Mucosa of descending colon (tissue), 3 donors: Measurements from ENCODE around the gene MIOS. TPM values are rescaled to one million over a fixed set of nuclear protein-coding genes. Genes with fewer than 3 reads are reported as not detected.

Source experiments
- ATAC-seq: fragments of 200-7000 bp; cut with Tn5 transposase; one replicate; pipeline ENCODE4 v1.9.1; 2020; ENCODE audit warnings: mild to moderate bottlenecking, moderate library complexity
- DNase-seq, 3 donors: peaks; one replicate each; pipeline ENCODE4 v3.0.0-alpha.2; 2020
- H3K36me3 ChIP-seq: fragments of 200-600 bp; one replicate; pipeline ENCODE4 v1.8.0; 2021; ENCODE audit warnings: low read depth, mild to moderate bottlenecking
- H3K4me1 ChIP-seq: fragments of 200-600 bp; one replicate; pipeline ENCODE4 v1.8.0; 2021; ENCODE audit warnings: low read depth, mild to moderate bottlenecking
- H3K4me3 ChIP-seq: fragments of 200-600 bp; one replicate; pipeline ENCODE4 v1.8.0; 2021; ENCODE audit warnings: mild to moderate bottlenecking
- H3K9me3 ChIP-seq: fragments of 200-600 bp; one replicate; pipeline ENCODE4 v1.8.0; 2021; ENCODE audit warnings: mild to moderate bottlenecking
- CTCF ChIP-seq: fragments of 200-600 bp; IDR thresholded peaks from one replicate; pipeline ENCODE4 v1.8.0; 2022; ENCODE audit warnings: antibody characterized with exemption, mild to moderate bottlenecking
- intact Hi-C, 2 donors: fragments of 100-400 bp; cut with DNase I in 1 of 2; cut with micrococcal nuclease in 1 of 2; formaldehyde crosslinking; loops; one replicate each; pipeline versions ENCODE4 v1.11.0 to v1.11.1; 2022; cut with DNase I, micrococcal nuclease
- total RNA-seq, 3 donors: library from RNA; stranded (reverse); fragmentation: NEBNext Ultra II Directional in 2 of 3; extraction: Animal tissue kit (Norgen Biotek cat#: 25700) in 2 of 3; gene quantifications; one replicate each; pipeline versions ENCODE4 v1.2.1 to v1.2.4, GENCODE V29; 2021 to 2023
- donor health status: DM: no; HTN: no; CAD: no; lungs with moderate emphysema.
- donor health status: DM: no; HTN: no; CAD: no.
- donor health status: DM: no; HTN: yes; CAD: no.

MIOS gene
- total RNA-seq, 3 donors from 2014 or later: 21.2 to 26.8 (median 25.5) TPM

- ATAC-seq: no peak
- intact Hi-C loops: no loop called here
- Histone ChIP-seq H3K9me3 (no peaks in the 10 kb centered on the region), H3K36me3 (no peaks in the 10 kb centered on the region), H3K4me3 (no peak overlapping the region), H3K4me1 (no peaks in the 10 kb centered on the region)
- no peak for DNase-seq
- TF ChIP-seq CTCF: no peak
Observed at GRCh38 chr7:7617550-7617949, 50.9 kb downstream of the MIOS start.

- H3K4me1 ChIP-seq: no peaks in the 10 kb centered on the region
- no peaks in the 10 kb centered on the region for H3K36me3 ChIP-seq
- DNase-seq (no peak), ATAC-seq (no peak)
- H3K9me3 ChIP-seq: no peaks in the 10 kb centered on the region
- H3K4me3 ChIP-seq: no peak overlapping the region
- no peak for TF ChIP-seq CTCF
- intact Hi-C loops: no loop called here
Observed at GRCh38 chr7:7618410-7618809, 51.7 kb downstream of the MIOS start.

GRCh38 chr7:7620236-7620635, 53.6 kb downstream of the MIOS start:
- DNase-seq (no peak), ATAC-seq (no peak)
- Histone ChIP-seq H3K9me3 (no peaks in the 10 kb centered on the region), H3K4me3 (no peak overlapping the region), H3K4me1 (no peaks in the 10 kb centered on the region), H3K36me3 (no peaks in the 10 kb centered on the region)
- intact Hi-C loops: no loop called here
- TF ChIP-seq CTCF: no peak

GRCh38 chr7:7620644-7621210, 54.0 kb downstream of the MIOS start:
- intact Hi-C loops: no loop called here
- DNase-seq (no peak), ATAC-seq (no peak)
- no peak for TF ChIP-seq CTCF
- no peak overlapping the region for H3K4me3 ChIP-seq
- H3K9me3 ChIP-seq: no peaks in the 10 kb centered on the region
- no peaks in the 10 kb centered on the region for H3K4me1 ChIP-seq
- H3K36me3 ChIP-seq: no peaks in the 10 kb centered on the region

GRCh38 chr7:7628476-7628875, 61.8 kb downstream of the MIOS start:
- intact Hi-C loops: no loop called here
- no peak overlapping the region for H3K4me3 ChIP-seq
- no peak for ATAC-seq
- no peaks in the 10 kb centered on the region for H3K9me3 ChIP-seq
- no peak for TF ChIP-seq CTCF
- no peak for DNase-seq
- no peaks in the 10 kb centered on the region for H3K4me1 ChIP-seq
- H3K36me3 ChIP-seq: no peaks in the 10 kb centered on the region
